ENCODE data around the gene TMEM215. TPM values are rescaled to one million over a fixed set of nuclear protein-coding genes. Genes with fewer than 3 reads are reported as not detected.

The TMEM215 gene
- total and polyA plus RNA-seq, 3 donors from 2014 or later = 2.2 to 5.2 (median 3.1) TPM

- Histone ChIP-seq H3K9me3 (no peaks in the 10 kb centered on the region), H3K36me3 (ENCODE audit: low read depth, missing control alignments) (no peaks in the 10 kb centered on the region), H3K4me1 (no peaks in the 10 kb centered on the region), H3K27ac (no peak overlapping the region), H3K27me3 (no peaks in the 10 kb centered on the region), H3K4me3 (no peak overlapping the region)
- TF ChIP-seq POLR2A (IDR thresholded peaks at IDR 0.05) = no peak
- no peak for TF ChIP-seq CTCF (IDR thresholded peaks at IDR 0.05)
- intact Hi-C loops (cut with DNase I; ENCODE audit: low total_unique reads) = no loop called here
- WGBS, 2 donors = 58 to 70% methylated on average over 4 of the region's 4 CpGs
- no peak for DNase-seq
Observed at GRCh38 chr9:32741706-32742105, 41.6 kb upstream of the TMEM215 start.

GRCh38 chr9:32742296-32742695, 41.0 kb upstream of the TMEM215 start:
- WGBS, 2 donors = 50 to 55% methylated on average over 2 of the region's 2 CpGs

GRCh38 chr9:32748013-32748412, 35.3 kb upstream of the TMEM215 start:
- DNase-seq = no peak
- Histone ChIP-seq H3K9me3 (no peaks in the 10 kb centered on the region), H3K4me3 (no peak overlapping the region), H3K27ac (no peak overlapping the region), H3K4me1 (no peaks in the 10 kb centered on the region), H3K27me3 (no peaks in the 10 kb centered on the region), H3K36me3 (ENCODE audit: low read depth, missing control alignments) (no peaks in the 10 kb centered on the region)
- WGBS, 2 donors = 69 to 85% methylated on average over 2 of the region's 2 CpGs
- TF ChIP-seq POLR2A (IDR thresholded peaks at IDR 0.05) = no peak
- TF ChIP-seq CTCF (IDR thresholded peaks at IDR 0.05) = no peak
- intact Hi-C loops (cut with DNase I; ENCODE audit: low total_unique reads) = no loop called here

More at GRCh38 chr9:32742296-32742695, 41.0 kb upstream of the TMEM215 start:
- no peak overlapping the region for H3K4me3 ChIP-seq
- H3K4me1 ChIP-seq = no peaks in the 10 kb centered on the region
- no peaks in the 10 kb centered on the region for H3K27me3 ChIP-seq
- TF ChIP-seq CTCF (IDR thresholded peaks at IDR 0.05) = no peak
- intact Hi-C loops (cut with DNase I; ENCODE audit: low total_unique reads) = no loop called here
- no peaks in the 10 kb centered on the region for H3K9me3 ChIP-seq
- no peak for DNase-seq
- H3K27ac ChIP-seq = no peak overlapping the region
- H3K36me3 ChIP-seq (ENCODE audit: low read depth, missing control alignments) = no peaks in the 10 kb centered on the region

- no peaks in the 10 kb centered on the region for H3K9me3 ChIP-seq
Observed at GRCh38 chr9:32755730-32756129, 27.6 kb upstream of the TMEM215 start.

More at GRCh38 chr9:32755730-32756129, 27.6 kb upstream of the TMEM215 start:
- Histone ChIP-seq H3K4me1 (no peaks in the 10 kb centered on the region), H3K4me3 (no peak overlapping the region), H3K27me3 (no peaks in the 10 kb centered on the region), H3K27ac (no peak overlapping the region), H3K36me3 (ENCODE audit: low read depth, missing control alignments) (no peaks in the 10 kb centered on the region)
- TF ChIP-seq CTCF (IDR thresholded peaks at IDR 0.05) = no peak
- intact Hi-C loops (cut with DNase I; ENCODE audit: low total_unique reads) = no loop called here
- 57 to 88% methylated on average over 21 to 22 of the region's 22 CpGs for WGBS, 2 donors
- DNase-seq = no peak

All from testis (tissue), 3 donors.